ENCODE measurements around the gene RRM2. TPM values are rescaled to one million over a fixed set of nuclear protein-coding genes. Genes with fewer than 3 reads are reported as not detected.

The RRM2 gene
- total RNA-seq, 4 donors from 2014 or later, result 0.99 to 9.5 (median 1.8) TPM

DNA sequence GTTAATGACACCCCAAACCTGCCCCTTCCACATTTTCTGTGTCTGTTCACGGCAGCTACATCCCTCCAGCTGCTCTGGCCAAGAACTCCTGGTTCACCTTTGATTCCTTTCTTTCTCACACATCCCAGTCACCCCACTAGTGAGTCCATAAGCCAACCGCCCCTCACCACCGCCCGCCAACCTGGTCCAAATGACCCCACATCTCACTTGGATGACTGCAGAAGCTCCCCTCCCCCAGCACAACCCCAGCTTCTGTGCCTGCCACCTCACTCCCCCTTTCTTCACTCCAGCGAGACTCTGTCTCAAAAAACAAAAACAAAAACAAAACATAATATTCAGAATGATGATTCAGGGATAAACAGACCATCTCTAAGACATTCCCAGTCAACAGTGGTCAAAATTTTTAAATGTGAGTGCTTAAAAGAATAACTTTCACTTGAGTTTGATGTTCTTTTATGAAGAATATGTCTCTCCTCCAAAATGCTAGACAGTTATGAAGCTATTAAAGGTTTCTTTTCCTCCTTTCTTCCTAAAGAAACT is 45.5 kb upstream of the RRM2 start:
- H3K4me3 ChIP-seq (ENCODE audit: low read depth, poor library complexity, severe bottlenecking), result no peak overlapping the region
- 82 to 84% methylated on average over 5 of the region's 5 CpGs for WGBS, 2 donors
- DNase-seq (ENCODE audit: low spot score in 2 of 2), result no peak
- intact Hi-C loops (cut with DNase I; ENCODE audit: low total_unique reads), result loop anchor here (10.0 kb wide), 1 partner anchor 588 kb away; no protein-coding TSS in a partner anchor
- TF ChIP-seq, protein P1, sequence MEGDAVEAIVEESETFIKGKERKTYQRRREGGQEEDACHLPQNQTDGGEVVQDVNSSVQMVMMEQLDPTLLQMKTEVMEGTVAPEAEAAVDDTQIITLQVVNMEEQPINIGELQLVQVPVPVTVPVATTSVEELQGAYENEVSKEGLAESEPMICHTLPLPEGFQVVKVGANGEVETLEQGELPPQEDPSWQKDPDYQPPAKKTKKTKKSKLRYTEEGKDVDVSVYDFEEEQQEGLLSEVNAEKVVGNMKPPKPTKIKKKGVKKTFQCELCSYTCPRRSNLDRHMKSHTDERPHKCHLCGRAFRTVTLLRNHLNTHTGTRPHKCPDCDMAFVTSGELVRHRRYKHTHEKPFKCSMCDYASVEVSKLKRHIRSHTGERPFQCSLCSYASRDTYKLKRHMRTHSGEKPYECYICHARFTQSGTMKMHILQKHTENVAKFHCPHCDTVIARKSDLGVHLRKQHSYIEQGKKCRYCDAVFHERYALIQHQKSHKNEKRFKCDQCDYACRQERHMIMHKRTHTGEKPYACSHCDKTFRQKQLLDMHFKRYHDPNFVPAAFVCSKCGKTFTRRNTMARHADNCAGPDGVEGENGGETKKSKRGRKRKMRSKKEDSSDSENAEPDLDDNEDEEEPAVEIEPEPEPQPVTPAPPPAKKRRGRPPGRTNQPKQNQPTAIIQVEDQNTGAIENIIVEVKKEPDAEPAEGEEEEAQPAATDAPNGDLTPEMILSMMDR (IDR thresholded peaks at IDR 0.05), result no peak

DNA sequence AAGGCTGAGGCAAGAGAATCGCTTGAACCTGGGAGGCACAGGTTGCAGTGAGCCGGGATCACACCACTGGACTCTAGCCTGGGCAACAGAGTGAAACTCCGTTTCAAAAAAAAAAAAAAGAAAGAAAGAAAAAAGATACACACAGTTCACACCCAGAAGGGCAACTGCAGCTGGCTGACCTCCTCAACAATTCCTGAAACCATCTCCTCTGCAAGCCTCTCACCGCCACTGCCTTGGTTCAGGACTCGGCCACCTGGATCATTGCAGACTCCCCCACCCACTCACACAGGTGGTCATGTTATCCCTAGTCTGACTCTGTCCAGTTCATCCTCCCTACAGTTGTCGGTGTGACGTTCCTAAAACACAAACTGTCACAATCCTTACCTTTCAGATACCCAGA is 44.5 kb upstream of the RRM2 start:
- TF ChIP-seq POLR2A (IDR thresholded peaks at IDR 0.05), result no peak
- TF ChIP-seq, protein P1 (IDR thresholded peaks at IDR 0.05), result no peak
- DNase-seq (ENCODE audit: low spot score in 2 of 2), result no peak
- intact Hi-C loops (cut with DNase I; ENCODE audit: low total_unique reads), result loop anchor here (10.0 kb wide), 1 partner anchor 587 kb away; no protein-coding TSS in a partner anchor
- H3K4me3 ChIP-seq (ENCODE audit: low read depth, poor library complexity, severe bottlenecking), result no peak overlapping the region
- 90 to 91% methylated on average over 7 of the region's 7 CpGs for WGBS, 2 donors

DNA sequence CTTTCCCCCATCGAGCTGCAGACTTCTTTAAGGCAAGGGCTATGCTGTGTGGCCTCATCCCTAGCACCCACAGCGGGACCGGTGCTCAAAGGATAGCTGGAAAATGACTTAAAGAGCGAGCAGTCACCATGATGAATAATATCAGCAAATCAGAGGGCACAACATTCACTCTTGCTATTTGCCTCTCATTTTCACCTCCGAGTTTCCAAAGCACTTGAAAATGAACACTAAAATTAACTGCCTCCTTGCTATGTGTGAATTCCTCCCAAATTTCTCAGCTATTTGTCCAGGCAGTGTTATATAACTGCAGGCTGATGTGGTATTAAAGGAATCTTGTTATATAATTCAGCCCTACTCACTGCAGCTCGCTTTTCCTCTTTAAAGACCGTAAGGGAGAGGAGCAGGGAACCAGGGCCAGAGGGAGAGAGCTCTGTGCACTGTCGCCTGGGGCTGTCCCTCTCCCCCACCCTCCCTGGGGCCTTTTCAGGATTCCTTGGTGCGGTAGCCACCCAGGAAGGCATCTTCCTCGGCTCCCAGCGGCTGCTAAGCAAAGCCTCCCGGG is 43.8 kb upstream of the RRM2 start:
- TF ChIP-seq, protein P1 (IDR thresholded peaks at IDR 0.05), result no peak
- TF ChIP-seq POLR2A (IDR thresholded peaks at IDR 0.05), result no peak
- no peak for DNase-seq (ENCODE audit: low spot score in 2 of 2)
- H3K4me3 ChIP-seq (ENCODE audit: low read depth, poor library complexity, severe bottlenecking), result no peak overlapping the region
- intact Hi-C loops (cut with DNase I; ENCODE audit: low total_unique reads), result loop anchor here (10.0 kb wide), 1 partner anchor 586 kb away; no protein-coding TSS in a partner anchor
- WGBS, 2 donors, result 22 to 24% methylated on average over 12 of the region's 12 CpGs

DNA sequence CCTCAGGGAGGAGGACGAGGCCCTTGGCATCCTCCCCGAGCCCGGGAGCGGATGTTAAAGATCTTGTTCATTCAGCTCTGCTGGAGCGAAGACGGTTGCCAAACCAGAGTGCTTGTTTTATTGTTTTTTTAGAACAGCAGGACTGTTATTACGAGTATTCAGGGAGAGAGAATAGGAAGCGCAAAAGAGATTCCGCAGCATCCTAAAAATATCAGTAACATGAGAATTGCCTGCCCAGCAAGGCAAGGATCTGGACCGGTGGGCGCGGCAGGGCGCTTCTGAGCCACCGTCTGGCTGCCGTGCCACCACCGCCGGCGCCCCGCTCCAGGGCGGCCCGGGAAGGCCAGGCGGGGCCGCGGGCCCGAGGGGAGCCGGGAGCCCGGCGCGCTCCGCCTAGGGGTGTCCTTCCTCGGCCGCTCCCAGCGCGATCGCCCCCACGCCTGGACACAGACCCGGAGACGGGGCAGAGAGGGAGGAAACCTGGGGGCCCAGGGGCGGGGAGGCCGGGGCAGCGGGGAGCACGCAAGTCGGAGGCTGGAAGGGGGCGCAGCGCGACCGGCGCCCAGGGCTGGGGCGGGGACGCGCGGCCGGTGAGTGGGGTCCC is 43.2 kb upstream of the RRM2 start:
- DNase-seq (ENCODE audit: low spot score in 2 of 2), result no peak
- peak overlapping the region; percentile 8 for H3K4me3 ChIP-seq (ENCODE audit: low read depth, poor library complexity, severe bottlenecking)
- no peak for TF ChIP-seq POLR2A (IDR thresholded peaks at IDR 0.05)
- TF ChIP-seq, protein P1 (IDR thresholded peaks at IDR 0.05), result no peak
- intact Hi-C loops (cut with DNase I; ENCODE audit: low total_unique reads), result loop anchor here (10.0 kb wide), 1 partner anchor 585 kb away; no protein-coding TSS in a partner anchor
- 1 to 4% methylated on average over 26 to 38 of the region's 53 CpGs for WGBS, 2 donors

DNA sequence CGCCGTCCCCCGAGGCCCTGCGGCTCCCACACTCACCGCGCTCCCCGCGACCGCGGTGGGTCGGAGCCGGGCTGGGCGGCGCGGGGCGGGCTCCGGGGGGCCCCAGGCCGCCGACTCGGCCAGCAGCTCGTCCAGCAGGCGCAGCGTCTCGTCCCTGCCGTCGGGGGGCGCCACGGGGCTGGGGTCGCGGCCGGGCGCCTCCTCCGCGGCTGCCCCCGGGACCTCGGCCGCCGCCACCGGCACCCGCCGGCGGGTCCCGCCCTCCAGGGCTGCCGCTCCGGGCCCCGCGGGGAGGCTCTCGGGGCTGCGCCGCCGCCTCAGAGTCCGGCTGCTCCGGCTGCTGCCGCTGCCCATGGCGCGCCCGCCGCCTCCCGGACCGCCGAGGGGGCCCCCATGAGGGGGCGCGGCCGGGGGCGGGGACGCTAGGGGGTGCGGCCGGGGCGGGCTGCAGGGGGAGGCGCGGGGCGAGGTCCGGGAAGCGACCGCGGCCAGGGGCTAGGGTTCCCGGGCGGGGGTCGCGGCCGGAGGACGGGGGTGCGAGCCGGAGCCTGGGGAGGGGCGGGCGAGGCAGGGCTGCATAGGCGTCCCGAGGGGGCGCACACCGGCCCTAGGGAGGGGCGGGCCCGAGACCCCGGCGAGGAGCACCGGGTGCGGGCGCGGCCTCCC is 42.5 kb upstream of the RRM2 start, which contains the start of gene CYS1:
TSS of gene CYS1 (minus strand) at position 542 of the 666 bp plus-strand sequence. CDS start at position 354, 188 bp downstream.
- no peak for TF ChIP-seq POLR2A (IDR thresholded peaks at IDR 0.05)
- TF ChIP-seq, protein P1 (IDR thresholded peaks at IDR 0.05), result no peak
- 1% methylated on average over 25 of the region's 98 CpGs; no CpG with 5 or more reads in 1 of the 2 donors for WGBS, 2 donors
- intact Hi-C loops (cut with DNase I; ENCODE audit: low total_unique reads), result loop anchor here (10.0 kb wide), 1 partner anchor 585 kb away; no protein-coding TSS in a partner anchor
- peak within 1 kb of the TSS; percentile 8 for H3K4me3 ChIP-seq (ENCODE audit: low read depth, poor library complexity, severe bottlenecking)
- no peak for DNase-seq (ENCODE audit: low spot score in 2 of 2)
